Diencephalon (tissue), 1 donor: Measurements from ENCODE around the gene DGAT2. TPM values are rescaled to one million over a fixed set of nuclear protein-coding genes. Genes with fewer than 3 reads are reported as not detected.

ENCODE experiments used
- small RNA-seq: library from RNA; depleted of rRNA; stranded (forward); fragments of <200 nt; gene quantifications from one replicate; pipeline ENCODE3, GENCODE V24; 2014
- total RNA-seq: library from RNA; depleted of rRNA; stranded (reverse); fragments of >200 nt; gene quantifications from one replicate; pipeline ENCODE4 v1.2.3, GENCODE V29; 2014

The DGAT2 gene, protein sequence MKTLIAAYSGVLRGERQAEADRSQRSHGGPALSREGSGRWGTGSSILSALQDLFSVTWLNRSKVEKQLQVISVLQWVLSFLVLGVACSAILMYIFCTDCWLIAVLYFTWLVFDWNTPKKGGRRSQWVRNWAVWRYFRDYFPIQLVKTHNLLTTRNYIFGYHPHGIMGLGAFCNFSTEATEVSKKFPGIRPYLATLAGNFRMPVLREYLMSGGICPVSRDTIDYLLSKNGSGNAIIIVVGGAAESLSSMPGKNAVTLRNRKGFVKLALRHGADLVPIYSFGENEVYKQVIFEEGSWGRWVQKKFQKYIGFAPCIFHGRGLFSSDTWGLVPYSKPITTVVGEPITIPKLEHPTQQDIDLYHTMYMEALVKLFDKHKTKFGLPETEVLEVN
- total RNA-seq: 7.2 TPM

DNA sequence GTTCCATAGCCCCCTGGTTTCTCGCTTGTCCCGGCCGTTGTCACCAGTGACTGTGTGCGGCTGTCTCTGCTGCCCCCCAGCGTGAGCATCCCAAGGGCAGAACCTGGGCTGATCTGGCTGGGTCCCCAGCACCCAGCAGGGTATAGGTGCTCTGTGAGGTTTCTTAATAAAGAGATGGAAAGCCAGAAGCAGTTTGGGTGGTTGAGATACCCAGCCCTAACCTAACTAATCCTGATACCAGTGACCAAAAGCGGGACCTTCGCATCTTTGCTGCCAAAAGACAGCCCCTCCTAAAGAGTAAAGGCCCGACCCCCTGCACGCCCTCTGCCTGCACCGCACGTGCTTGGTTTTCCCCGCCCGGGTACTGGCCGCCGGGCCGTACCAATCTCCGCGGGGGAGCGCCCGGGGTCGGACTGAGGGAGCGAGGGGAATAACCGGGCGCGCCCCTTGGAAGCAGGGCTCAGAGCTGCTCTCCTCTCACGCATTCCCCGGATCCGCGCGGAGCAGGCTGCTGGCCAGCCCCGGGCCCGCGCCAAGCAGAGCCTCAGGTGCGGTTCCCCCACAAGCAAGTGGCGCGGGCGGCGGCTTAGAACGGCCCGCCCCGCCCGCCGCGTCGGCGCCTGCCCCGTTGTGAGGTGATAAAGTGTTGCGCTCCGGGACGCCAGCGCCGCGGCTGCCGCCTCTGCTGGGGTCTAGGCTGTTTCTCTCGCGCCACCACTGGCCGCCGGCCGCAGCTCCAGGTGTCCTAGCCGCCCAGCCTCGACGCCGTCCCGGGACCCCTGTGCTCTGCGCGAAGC lies at the start of gene DGAT2:
Gene DGAT2, plus strand, starts transcription at position 667 of the 797 bp plus-strand sequence. CDS start 214 bp downstream, outside the sequence.

DNA sequence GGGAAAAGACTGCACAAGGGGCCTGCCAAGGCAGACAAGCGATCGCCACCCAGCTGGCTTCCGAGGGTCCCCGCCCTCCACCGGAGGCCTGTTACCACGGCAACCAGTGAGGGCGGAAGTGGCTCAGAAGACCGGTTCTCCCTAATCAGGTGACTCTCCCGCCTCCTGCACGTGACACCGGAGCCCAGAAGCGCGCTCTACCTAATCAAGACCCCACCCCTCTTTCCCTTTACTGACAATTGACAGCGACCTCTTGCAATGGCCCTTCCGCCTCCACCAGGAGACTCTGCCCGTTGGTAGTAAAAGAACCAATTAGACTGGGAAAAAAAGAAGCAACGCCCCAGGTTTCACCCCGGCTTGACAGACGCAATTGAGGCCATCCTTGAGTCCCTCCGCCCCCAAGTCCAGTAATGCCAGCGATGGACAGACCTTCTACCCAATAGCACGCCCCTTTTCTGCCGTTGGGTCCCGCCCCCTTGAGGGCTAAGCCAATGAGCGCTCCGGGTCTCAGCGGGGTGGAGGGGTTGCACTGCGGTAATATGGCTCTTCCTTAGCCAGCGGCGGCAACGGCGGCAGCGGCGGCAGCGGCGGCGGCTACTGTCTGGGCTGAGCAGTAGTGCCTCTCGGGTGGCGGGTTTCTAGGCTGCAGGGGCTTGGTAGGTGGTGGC lies 46.2 kb downstream of the DGAT2 start, which contains the start of gene UVRAG:
Gene UVRAG, plus strand, starts transcription at position 534 of the 668 bp plus-strand sequence. CDS start 198 bp downstream, outside the sequence.

Small RNA genes lying within 50 kb of the gene (small RNA-seq; reads per million reads assigned to genes)
- gene RF00019 (not detected), gene RN7SL786P (not detected)

Other genes starting within 250 kb of the DGAT2 start
- gene GDPD5, start 242.8 kb upstream of the DGAT2 start, total RNA-seq: 37.6 TPM
- 37.4 TPM for gene SERPINH1, start 206.5 kb upstream of the DGAT2 start, total RNA-seq
- 102 TPM for gene MAP6, start 99.7 kb upstream of the DGAT2 start, total RNA-seq
- not detected for gene MOGAT2, start 50.9 kb upstream of the DGAT2 start, total RNA-seq
- gene UVRAG, start 46.4 kb downstream of the DGAT2 start, total RNA-seq: 32.3 TPM